Uterus (tissue), 4 donors: ENCODE results near the gene GJA10. TPM values are rescaled to one million over a fixed set of nuclear protein-coding genes. Genes with fewer than 3 reads are reported as not detected.
"Not testable (repeated sequence)": the region's sequence is repeated elsewhere in the genome, so short reads cannot be mapped to it uniquely, and the experiment has no call there.

ENCODE experiments used
- DNase-seq, 2 donors: peaks; one replicate each; pipeline ENCODE4 v3.0.0-alpha.2; 2019 to 2020
- H3K27ac ChIP-seq, 2 donors: fragments of 200-600 bp; sonication (generic); 1 replicate in 1 of 2; 2 replicates in 1 of 2; pipeline ENCODE4 v1.5.1; 2016 to 2018
- H3K27me3 ChIP-seq, 2 donors: fragments of 200-600 bp; sonication (generic); one replicate each; pipeline ENCODE4 v1.5.1; 2018 to 2019; ENCODE audit warnings: control low read depth in 1 of 2
- H3K36me3 ChIP-seq, 2 donors: fragments of 200-600 bp; sonication (generic); one replicate each; pipeline ENCODE4 v1.5.1; 2019; ENCODE audit warnings: control low read depth in 1 of 2
- H3K4me1 ChIP-seq, 2 donors: fragments of 200-600 bp; sonication (generic); one replicate each; pipeline ENCODE4 v1.5.1; 2018 to 2019; ENCODE audit warnings: control low read depth in 1 of 2
- H3K4me3 ChIP-seq, 2 donors: fragments of 200-600 bp; sonication (generic); 1 replicate in 1 of 2; 2 replicates in 1 of 2; pipeline ENCODE4 v1.5.1; 2018 to 2019; ENCODE audit warnings: mild to moderate bottlenecking in 1 of 2
- H3K9me3 ChIP-seq, 2 donors: fragments of 200-600 bp; sonication (generic); one replicate each; pipeline ENCODE4 v1.5.1; 2019; ENCODE audit warnings: control low read depth in 1 of 2
- POLR2A ChIP-seq, 2 donors: fragments of 450-650 bp; IDR thresholded peaks; one replicate each; pipeline ENCODE4 v1.6.1; 2016; ENCODE audit warnings: antibody characterized with exemption in 2 of 2, mild to moderate bottlenecking in 1 of 2, moderate library complexity in 1 of 2
- intact Hi-C: fragments of 100-400 bp; cut with DNase I; formaldehyde crosslinking; loops from one replicate; pipeline ENCODE4 v1.15.1; 2023; ENCODE audit warnings: low total_unique reads
- total RNA-seq, 4 donors: library from RNA; depleted of rRNA in 3 of 4; stranded (reverse); fragments of >200 nt in 3 of 4; gene quantifications; one replicate each; pipeline versions ENCODE4 v1.1.0 to v1.2.4, GENCODE V29; 2014 to 2023
- TF ChIP-seq, protein P1 (sequence below), 4 experiments: fragments of 200-600 bp in 2 of 4; fragments of 450-650 bp in 2 of 4; sonication (generic) in 2 of 4; IDR thresholded peaks; one replicate each; pipeline ENCODE4 v1.5.1; 2016 to 2019; ENCODE audit warnings: antibody characterized with exemption in 4 of 4, mild to moderate bottlenecking in 2 of 4, moderate library complexity in 1 of 4
- donor health status: DM: yes; HTN: yes; CAD: no.

Gene GJA10
- not detected for total RNA-seq

GRCh38 chr6:89894169-89894568 lies at the start of gene GJA10:
TSS of gene GJA10 (plus strand) at chr6:89894469. CDS start at chr6:89894469, 0 bp downstream.
- peaks cover 0 to 9% of the 10 kb centered on the region in 2 donors for H3K27me3 ChIP-seq
- no peaks in the 10 kb centered on the region for H3K36me3 ChIP-seq
- no peak for DNase-seq
- no peaks in the 10 kb centered on the region for H3K9me3 ChIP-seq
- H3K27ac ChIP-seq, result no peak within 1 kb of the TSS
- TF ChIP-seq POLR2A (IDR thresholded peaks at IDR 0.05), result no peak
- TF ChIP-seq, protein P1, sequence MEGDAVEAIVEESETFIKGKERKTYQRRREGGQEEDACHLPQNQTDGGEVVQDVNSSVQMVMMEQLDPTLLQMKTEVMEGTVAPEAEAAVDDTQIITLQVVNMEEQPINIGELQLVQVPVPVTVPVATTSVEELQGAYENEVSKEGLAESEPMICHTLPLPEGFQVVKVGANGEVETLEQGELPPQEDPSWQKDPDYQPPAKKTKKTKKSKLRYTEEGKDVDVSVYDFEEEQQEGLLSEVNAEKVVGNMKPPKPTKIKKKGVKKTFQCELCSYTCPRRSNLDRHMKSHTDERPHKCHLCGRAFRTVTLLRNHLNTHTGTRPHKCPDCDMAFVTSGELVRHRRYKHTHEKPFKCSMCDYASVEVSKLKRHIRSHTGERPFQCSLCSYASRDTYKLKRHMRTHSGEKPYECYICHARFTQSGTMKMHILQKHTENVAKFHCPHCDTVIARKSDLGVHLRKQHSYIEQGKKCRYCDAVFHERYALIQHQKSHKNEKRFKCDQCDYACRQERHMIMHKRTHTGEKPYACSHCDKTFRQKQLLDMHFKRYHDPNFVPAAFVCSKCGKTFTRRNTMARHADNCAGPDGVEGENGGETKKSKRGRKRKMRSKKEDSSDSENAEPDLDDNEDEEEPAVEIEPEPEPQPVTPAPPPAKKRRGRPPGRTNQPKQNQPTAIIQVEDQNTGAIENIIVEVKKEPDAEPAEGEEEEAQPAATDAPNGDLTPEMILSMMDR (IDR thresholded peaks at IDR 0.05), result no peak
- H3K4me3 ChIP-seq, result no peak within 1 kb of the TSS
- H3K4me1 ChIP-seq, result no peaks in the 10 kb centered on the region
- intact Hi-C loops, result no loop called here

DNA sequence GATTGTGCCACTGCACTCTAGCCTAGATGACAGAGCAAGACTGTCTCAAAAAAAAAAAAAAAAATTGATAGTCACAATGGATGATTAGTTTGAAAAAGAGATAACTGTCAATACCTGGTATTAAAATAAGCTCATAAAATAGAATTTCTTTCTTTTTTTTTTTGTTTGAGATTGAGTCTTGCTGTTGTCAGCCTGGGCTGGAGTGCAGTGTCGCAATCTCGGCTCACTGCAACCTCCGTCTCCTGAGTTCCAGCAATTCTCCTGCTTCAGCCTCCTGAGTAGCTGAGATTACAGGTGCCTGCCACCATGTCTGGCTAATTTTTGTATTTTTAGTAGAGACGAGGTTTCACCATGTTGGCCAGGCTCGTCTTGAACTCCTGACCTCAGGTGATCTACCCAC lies 46.8 kb upstream of the GJA10 start:
- DNase-seq, H3K27me3 ChIP-seq, intact Hi-C loops, H3K4me1 ChIP-seq, H3K36me3 ChIP-seq, H3K4me3 ChIP-seq, H3K27ac ChIP-seq, H3K9me3 ChIP-seq: not testable (repeated sequence)

DNA sequence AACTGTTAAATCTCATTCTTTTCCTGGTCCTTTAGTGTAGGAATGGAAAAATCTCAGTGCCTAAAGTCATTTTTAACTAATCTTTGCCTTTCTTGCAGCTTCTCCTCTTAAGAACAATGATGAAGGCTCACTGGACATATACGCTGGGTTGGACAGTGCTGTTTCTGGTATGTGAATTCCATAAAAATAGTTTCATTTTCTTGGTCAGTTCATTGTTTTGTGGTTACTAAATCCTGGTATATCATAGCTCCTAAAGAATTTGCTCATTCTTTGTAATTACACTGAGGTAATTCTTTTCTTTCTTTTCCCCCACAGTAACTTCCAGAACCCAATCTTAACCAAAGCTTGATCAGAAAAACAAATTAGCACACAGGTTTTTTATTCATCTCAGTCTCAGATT lies 41.2 kb upstream of the GJA10 start:
- no peaks in the 10 kb centered on the region for H3K27me3 ChIP-seq
- H3K4me1 ChIP-seq, result no peaks in the 10 kb centered on the region
- H3K9me3 ChIP-seq, result no peaks in the 10 kb centered on the region
- H3K4me3 ChIP-seq, result no peak overlapping the region
- no peak for DNase-seq
- intact Hi-C loops, result no loop called here
- H3K36me3 ChIP-seq, result no peaks in the 10 kb centered on the region
- H3K27ac ChIP-seq, result no peak overlapping the region
- TF ChIP-seq, protein P1 (IDR thresholded peaks at IDR 0.05), result no peak

- DNase-seq, result no peak
- intact Hi-C loops, result no loop called here
- H3K27me3 ChIP-seq, result no peaks in the 10 kb centered on the region
- no peaks in the 10 kb centered on the region for H3K9me3 ChIP-seq
- TF ChIP-seq, protein P1 (IDR thresholded peaks at IDR 0.05), result no peak
- TF ChIP-seq POLR2A (IDR thresholded peaks at IDR 0.05), result no peak
- no peaks in the 10 kb centered on the region for H3K4me1 ChIP-seq
- H3K4me3 ChIP-seq, result no peak overlapping the region
- H3K27ac ChIP-seq, result no peak overlapping the region
- no peaks in the 10 kb centered on the region for H3K36me3 ChIP-seq
Measured at GRCh38 chr6:89858041-89858440, 36.2 kb upstream of the GJA10 start.

- H3K9me3 ChIP-seq, result no peaks in the 10 kb centered on the region
- no peak overlapping the region for H3K27ac ChIP-seq
- H3K4me1 ChIP-seq, result no peaks in the 10 kb centered on the region
- intact Hi-C loops, result no loop called here
- no peaks in the 10 kb centered on the region for H3K27me3 ChIP-seq
- no peaks in the 10 kb centered on the region for H3K36me3 ChIP-seq
- no peak for DNase-seq
- H3K4me3 ChIP-seq, result no peak overlapping the region
- TF ChIP-seq, protein P1 (IDR thresholded peaks at IDR 0.05), result no peak
- no peak for TF ChIP-seq POLR2A (IDR thresholded peaks at IDR 0.05)
Measured at GRCh38 chr6:89859744-89860143, 34.5 kb upstream of the GJA10 start.

DNA sequence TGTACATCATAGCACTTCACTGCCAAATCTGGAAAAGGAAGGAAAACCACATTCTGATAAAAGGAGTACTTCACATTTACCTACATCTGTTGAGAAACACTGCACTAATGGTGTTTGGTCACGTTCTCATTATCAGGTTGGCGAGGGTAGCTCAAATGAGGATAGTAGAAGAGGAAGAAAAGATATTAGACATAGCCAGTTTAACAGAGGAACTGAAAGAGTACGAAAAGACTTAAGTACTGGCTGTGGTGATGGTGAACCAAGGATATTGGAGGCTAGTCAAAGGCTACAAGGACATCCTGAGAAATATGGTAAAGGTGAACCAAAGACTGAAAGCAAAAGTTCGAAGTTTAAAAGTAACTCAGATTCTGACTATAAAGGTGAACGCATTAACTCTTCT lies 32.0 kb upstream of the GJA10 start:
- DNase-seq, result no peak
- Histone ChIP-seq H3K4me3 (no peak overlapping the region), H3K36me3 (no peaks in the 10 kb centered on the region), H3K4me1 (no peaks in the 10 kb centered on the region), H3K27ac (no peak overlapping the region), H3K27me3 (no peaks in the 10 kb centered on the region), H3K9me3 (no peaks in the 10 kb centered on the region)
- intact Hi-C loops, result no loop called here
- TF ChIP-seq POLR2A (IDR thresholded peaks at IDR 0.05), result no peak
